ENCODE results near the gene IL17RD.

Gene IL17RD

DNA sequence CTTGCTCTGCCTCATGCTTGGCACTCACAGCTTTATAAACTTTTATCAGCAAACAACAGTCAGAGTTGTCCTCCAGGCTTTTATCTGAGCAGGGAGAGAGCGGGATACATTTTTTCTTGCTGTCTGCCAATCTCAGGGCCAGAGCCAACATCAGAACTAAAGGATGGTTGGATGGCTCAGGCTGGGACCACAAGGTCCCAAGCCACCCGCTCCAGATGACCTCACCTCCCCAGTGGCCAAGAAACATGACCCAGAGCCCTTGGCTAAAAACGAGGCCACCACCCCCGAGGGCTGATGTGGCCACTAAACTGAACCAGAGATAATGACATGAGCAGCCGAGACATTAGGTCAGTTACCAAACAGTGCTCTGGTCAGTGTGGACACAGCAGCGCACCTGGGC is 123.5 kb downstream of the IL17RD start:
- H3K4me3 ChIP-seq (ENCODE audit: low read depth, low read length), result no peak overlapping the region
- TF ChIP-seq, protein P1, sequence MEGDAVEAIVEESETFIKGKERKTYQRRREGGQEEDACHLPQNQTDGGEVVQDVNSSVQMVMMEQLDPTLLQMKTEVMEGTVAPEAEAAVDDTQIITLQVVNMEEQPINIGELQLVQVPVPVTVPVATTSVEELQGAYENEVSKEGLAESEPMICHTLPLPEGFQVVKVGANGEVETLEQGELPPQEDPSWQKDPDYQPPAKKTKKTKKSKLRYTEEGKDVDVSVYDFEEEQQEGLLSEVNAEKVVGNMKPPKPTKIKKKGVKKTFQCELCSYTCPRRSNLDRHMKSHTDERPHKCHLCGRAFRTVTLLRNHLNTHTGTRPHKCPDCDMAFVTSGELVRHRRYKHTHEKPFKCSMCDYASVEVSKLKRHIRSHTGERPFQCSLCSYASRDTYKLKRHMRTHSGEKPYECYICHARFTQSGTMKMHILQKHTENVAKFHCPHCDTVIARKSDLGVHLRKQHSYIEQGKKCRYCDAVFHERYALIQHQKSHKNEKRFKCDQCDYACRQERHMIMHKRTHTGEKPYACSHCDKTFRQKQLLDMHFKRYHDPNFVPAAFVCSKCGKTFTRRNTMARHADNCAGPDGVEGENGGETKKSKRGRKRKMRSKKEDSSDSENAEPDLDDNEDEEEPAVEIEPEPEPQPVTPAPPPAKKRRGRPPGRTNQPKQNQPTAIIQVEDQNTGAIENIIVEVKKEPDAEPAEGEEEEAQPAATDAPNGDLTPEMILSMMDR (IDR thresholded peaks at IDR 0.05; ENCODE audit: low read depth, low read length), result no peak

Measured in WI38 (cell line).